Breast epithelium (tissue), 4 donors: ENCODE results near the gene SMCO4. TPM values are rescaled to one million over a fixed set of nuclear protein-coding genes. Genes with fewer than 3 reads are reported as not detected.

Source experiments
- DNase-seq, 2 donors: peaks; one replicate each; pipeline ENCODE4 v3.0.0-alpha.2; 2019; ENCODE audit warnings: low spot score in 2 of 2
- H3K27ac ChIP-seq, 2 donors: fragments of 200-600 bp; sonication (generic) in 1 of 2; one replicate each; pipeline ENCODE4 v1.5.1; 2016 to 2019; ENCODE audit warnings: mild to moderate bottlenecking in 1 of 2
- H3K27me3 ChIP-seq, 2 donors: fragments of 200-600 bp; sonication (generic) in 1 of 2; one replicate each; pipeline versions ENCODE4 v1.5.1 to v1.6.0; 2017 to 2019; ENCODE audit warnings: control low read depth in 1 of 2, mild to moderate bottlenecking in 1 of 2
- H3K36me3 ChIP-seq: fragments of 200-600 bp; one replicate; pipeline ENCODE4 v1.5.1; 2019
- H3K4me1 ChIP-seq, 2 donors: fragments of 200-600 bp; sonication (generic); one replicate each; pipeline ENCODE4 v1.5.1; 2016 to 2019; ENCODE audit warnings: control low read depth in 1 of 2
- H3K4me3 ChIP-seq, 3 donors: fragments of 200-600 bp; sonication (generic); 1 replicate in 2 of 3; 2 replicates in 1 of 3; pipeline ENCODE4 v1.5.1; 2016 to 2019; ENCODE audit warnings: mild to moderate bottlenecking in 3 of 3, moderate library complexity in 2 of 3
- H3K9me3 ChIP-seq, 2 donors: fragments of 200-600 bp; sonication (generic) in 1 of 2; one replicate each; pipeline ENCODE4 v1.5.1; 2016 to 2019; ENCODE audit warnings: control low read depth in 1 of 2
- POLR2A ChIP-seq: fragments of 450-650 bp; IDR thresholded peaks from one replicate; pipeline ENCODE4 v1.6.1; 2016; ENCODE audit warnings: antibody characterized with exemption, mild to moderate bottlenecking, moderate library complexity
- POLR2AphosphoS5 ChIP-seq, 3 donors: sonication (generic); formaldehyde crosslinking; IDR thresholded peaks; one replicate each; pipeline ENCODE4 v1.6.1; 2017; ENCODE audit warnings: antibody characterized with exemption in 3 of 3
- intact Hi-C: fragments of 100-400 bp; cut with DNase I; formaldehyde crosslinking; loops from one replicate; pipeline ENCODE4 v1.15.1; 2023; ENCODE audit warnings: low total_unique reads
- total RNA-seq, 3 donors: library from RNA; depleted of rRNA; stranded (reverse); fragments of >200 nt; gene quantifications; one replicate each; pipeline ENCODE4 v1.1.0, GENCODE V29; 2016
- TF ChIP-seq, protein P1 (sequence below), 3 donors: fragments of 450-650 bp; IDR thresholded peaks; one replicate each; pipeline ENCODE4 v1.5.1; 2016 to 2017; ENCODE audit warnings: antibody characterized with exemption in 3 of 3, mild to moderate bottlenecking in 3 of 3, moderate library complexity in 3 of 3

Gene SMCO4
- total RNA-seq, 3 donors from 2014 or later = 13.4 to 64.4 (median 21.0) TPM

- Histone ChIP-seq H3K36me3 (no peaks in the 10 kb centered on the region), H3K27me3 (no peaks in the 10 kb centered on the region), H3K4me1 (peaks cover 0 to 5% of the 10 kb centered on the region in 2 donors), H3K9me3 (no peaks in the 10 kb centered on the region), H3K4me3 (peak overlapping the region; percentile 65 to 83 (median 82)), H3K27ac (peak overlapping the region; percentile 93 to 95)
- intact Hi-C loops = no loop called here
- DNase-seq = no peak
- TF ChIP-seq, protein P1, sequence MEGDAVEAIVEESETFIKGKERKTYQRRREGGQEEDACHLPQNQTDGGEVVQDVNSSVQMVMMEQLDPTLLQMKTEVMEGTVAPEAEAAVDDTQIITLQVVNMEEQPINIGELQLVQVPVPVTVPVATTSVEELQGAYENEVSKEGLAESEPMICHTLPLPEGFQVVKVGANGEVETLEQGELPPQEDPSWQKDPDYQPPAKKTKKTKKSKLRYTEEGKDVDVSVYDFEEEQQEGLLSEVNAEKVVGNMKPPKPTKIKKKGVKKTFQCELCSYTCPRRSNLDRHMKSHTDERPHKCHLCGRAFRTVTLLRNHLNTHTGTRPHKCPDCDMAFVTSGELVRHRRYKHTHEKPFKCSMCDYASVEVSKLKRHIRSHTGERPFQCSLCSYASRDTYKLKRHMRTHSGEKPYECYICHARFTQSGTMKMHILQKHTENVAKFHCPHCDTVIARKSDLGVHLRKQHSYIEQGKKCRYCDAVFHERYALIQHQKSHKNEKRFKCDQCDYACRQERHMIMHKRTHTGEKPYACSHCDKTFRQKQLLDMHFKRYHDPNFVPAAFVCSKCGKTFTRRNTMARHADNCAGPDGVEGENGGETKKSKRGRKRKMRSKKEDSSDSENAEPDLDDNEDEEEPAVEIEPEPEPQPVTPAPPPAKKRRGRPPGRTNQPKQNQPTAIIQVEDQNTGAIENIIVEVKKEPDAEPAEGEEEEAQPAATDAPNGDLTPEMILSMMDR (IDR thresholded peaks at IDR 0.05) = no peak
- TF ChIP-seq POLR2AphosphoS5 (IDR thresholded peaks at IDR 0.05) (peak in 1 of 3 donors; percentile 74), POLR2A (no peak)
Measured at GRCh38 chr11:93541884-93542810, 1.0 kb downstream of the SMCO4 start.

DNA sequence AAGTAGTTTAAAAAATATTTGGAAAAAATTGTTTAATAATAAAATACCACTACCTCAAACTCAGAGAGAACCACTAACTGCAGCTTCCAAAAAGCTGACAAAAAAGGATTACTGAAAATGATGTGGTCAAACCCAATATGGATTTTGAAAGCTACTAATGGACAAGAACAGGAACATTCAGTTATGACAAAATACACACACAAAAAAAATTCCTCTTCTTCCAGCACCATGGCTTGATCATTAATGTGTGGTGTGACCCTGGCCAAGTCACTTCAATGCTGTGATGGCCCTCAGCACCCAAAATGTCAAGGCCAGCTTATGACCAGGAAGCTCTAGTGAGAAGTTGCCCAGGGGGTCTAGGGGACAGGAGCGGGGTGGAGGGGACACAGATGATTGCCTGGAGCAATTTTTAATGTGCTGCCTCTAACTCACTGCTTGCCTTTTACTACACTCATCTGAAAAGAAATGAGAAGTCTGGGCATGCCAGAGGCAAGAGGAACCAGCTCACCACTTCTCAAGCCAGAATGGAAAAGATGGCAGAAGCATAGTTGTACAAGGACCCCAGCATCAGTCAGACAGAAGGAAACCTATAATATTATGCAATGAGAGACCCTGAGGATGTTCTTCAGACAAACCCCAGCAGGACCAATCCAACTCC is 2.2 kb downstream of the SMCO4 start:
- Histone ChIP-seq H3K4me3 (no peak overlapping the region), H3K36me3 (no peaks in the 10 kb centered on the region), H3K4me1 (peaks cover 0 to 9% of the 10 kb centered on the region in 2 donors), H3K27ac (peak overlapping the region; percentile 30 to 93), H3K27me3 (no peaks in the 10 kb centered on the region), H3K9me3 (no peaks in the 10 kb centered on the region)
- intact Hi-C loops = no loop called here
- TF ChIP-seq, protein P1 (IDR thresholded peaks at IDR 0.05) = no peak
- TF ChIP-seq POLR2AphosphoS5 (IDR thresholded peaks at IDR 0.05) (no peak), POLR2A (no peak)
- DNase-seq = no peak

DNA sequence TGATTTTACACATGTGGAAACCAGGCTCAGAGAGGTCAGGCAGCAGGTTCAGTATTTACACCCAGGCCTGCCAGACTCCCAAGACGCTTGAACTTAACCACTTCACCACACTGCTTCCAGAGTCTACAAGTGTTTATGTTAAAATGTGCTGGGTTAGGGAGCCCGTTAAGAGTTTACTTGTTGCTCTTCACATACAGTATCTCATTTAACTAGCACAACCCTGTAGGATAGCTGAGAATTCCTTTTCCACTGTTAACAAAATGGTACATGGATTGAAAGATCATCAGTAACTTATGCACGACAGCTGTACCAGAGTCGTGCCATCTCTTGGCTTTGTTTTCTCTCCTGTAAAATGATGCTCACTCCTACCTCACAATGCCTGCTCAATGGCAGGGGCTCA is 2.9 kb downstream of the SMCO4 start:
- peaks cover 0 to 9% of the 10 kb centered on the region in 2 donors for H3K4me1 ChIP-seq
- intact Hi-C loops = no loop called here

DNA sequence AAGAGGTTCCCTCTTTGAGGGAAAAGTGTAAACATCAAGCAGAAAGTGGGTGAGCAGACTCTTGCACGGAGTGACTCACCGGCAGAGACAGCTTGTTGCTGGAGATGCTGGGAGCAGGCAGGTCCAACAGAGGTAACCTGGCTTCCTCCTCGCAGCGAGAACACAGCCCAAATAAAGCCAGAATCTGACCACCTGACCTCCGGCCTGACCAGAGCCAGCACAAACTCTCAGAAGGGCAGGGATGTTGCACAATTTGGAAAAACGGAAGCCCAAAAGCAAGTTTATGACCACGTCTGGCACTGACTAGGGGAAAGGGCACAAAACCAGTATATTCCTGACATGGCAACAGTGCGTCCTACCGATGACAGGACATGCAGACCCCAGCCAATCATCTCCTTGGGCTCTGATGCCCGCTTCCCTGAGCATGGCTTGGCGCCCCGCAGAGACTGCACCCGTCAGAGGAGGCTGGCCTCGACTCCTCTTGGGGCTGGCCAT is 5.4 kb downstream of the SMCO4 start:
- Histone ChIP-seq H3K4me3 (peak overlapping the region in 2 of 3 donors; percentile 5 to 30), H3K27ac (peak overlapping the region; percentile 80 to 87)
- intact Hi-C loops = no loop called here

More for the DNA sequence above, 2.9 kb downstream of the SMCO4 start:
- Histone ChIP-seq H3K4me3 (no peak overlapping the region), H3K27me3 (no peaks in the 10 kb centered on the region), H3K9me3 (no peaks in the 10 kb centered on the region), H3K27ac (peak overlapping the region; percentile 64 to 80), H3K36me3 (no peaks in the 10 kb centered on the region)
- DNase-seq = no peak
- TF ChIP-seq, protein P1 (IDR thresholded peaks at IDR 0.05) = no peak
- TF ChIP-seq POLR2A (no peak), POLR2AphosphoS5 (IDR thresholded peaks at IDR 0.05) (no peak)

More for the DNA sequence above, 5.4 kb downstream of the SMCO4 start:
- no peaks in the 10 kb centered on the region for H3K27me3 ChIP-seq
- no peaks in the 10 kb centered on the region for H3K36me3 ChIP-seq
- TF ChIP-seq POLR2A = no peak
- TF ChIP-seq, protein P1 (IDR thresholded peaks at IDR 0.05) = no peak
- TF ChIP-seq POLR2AphosphoS5 (IDR thresholded peaks at IDR 0.05) = peak in 1 of 3 donors; percentile 13
- no peaks in the 10 kb centered on the region for H3K9me3 ChIP-seq
- peak in 1 of 2 donors; percentile 64 for DNase-seq
- peaks cover 0 to 9% of the 10 kb centered on the region in 2 donors for H3K4me1 ChIP-seq
